ENCODE results near the gene COBLL1.

- TF ChIP-seq CTCF (IDR thresholded peaks at IDR 0.05) (no peak), POLR2A (IDR thresholded peaks at IDR 0.05) (no peak)
Observed at GRCh38 chr2:164651361-164651760, 190.3 kb downstream of the COBLL1 start.

Measured in lower leg skin (tissue), 3 donors.